H1 (cell line): ENCODE data around the gene PBX3.

Source experiments
- CTCF ChIP-seq, 3 experiments: IDR thresholded peaks; 1 replicate in 2 of 3; 2 replicates in 1 of 3; pipeline versions ENCODE4 v1.5.1 to v1.6.1; 2011; ENCODE audit warnings: low read length in 3 of 3, mild to moderate bottlenecking in 3 of 3, inconsistent platforms in 2 of 3, low read depth in 1 of 3, moderate library complexity in 1 of 3; ENCODE audit not compliant: insufficient read depth in 1 of 3; ENCODE audit errors: control extremely low read depth in 1 of 3
- EGR1 ChIP-seq: IDR thresholded peaks from 2 replicates; pipeline ENCODE4 v1.6.1; 2011; ENCODE audit warnings: low read depth, low read length, borderline replicate concordance
- EZH2 ChIP-seq: fragments of 200-600 bp; sonication (generic); IDR thresholded peaks from 2 replicates; pipeline ENCODE4 v1.7.1; 2012; ENCODE audit warnings: low read depth, mild to moderate bottlenecking, moderate library complexity, low read length, inconsistent platforms; ENCODE audit not compliant: severe bottlenecking
- FOSL1 ChIP-seq: IDR thresholded peaks from 2 replicates; pipeline ENCODE4 v1.6.1; 2011; ENCODE audit warnings: mild to moderate bottlenecking, low read depth, low read length, moderate library complexity; ENCODE audit not compliant: insufficient read depth
- JUN ChIP-seq: IDR thresholded peaks from 2 replicates; pipeline ENCODE4 v1.6.1; 2011; ENCODE audit warnings: low read depth, mild to moderate bottlenecking, improper control_type of control experiment, low read length
- MAFK ChIP-seq: IDR thresholded peaks from 2 replicates; pipeline ENCODE4 v1.6.1; 2012; ENCODE audit warnings: low read depth, mild to moderate bottlenecking, improper control_type of control experiment, low read length
- POLR2AphosphoS5 ChIP-seq: IDR thresholded peaks from 2 replicates; pipeline ENCODE4 v1.6.1; 2011; ENCODE audit warnings: low read depth, low read length
- RFX5 ChIP-seq: IDR thresholded peaks from 2 replicates; pipeline ENCODE4 v1.6.1; 2011; ENCODE audit warnings: low read depth, low read length, improper control_type of control experiment, borderline replicate concordance
- SUZ12 ChIP-seq: fragments of 200-600 bp; sonication (generic); IDR thresholded peaks from 2 replicates; pipeline ENCODE4 v1.6.1; 2012; ENCODE audit warnings: mild to moderate bottlenecking, inconsistent platforms, low read length, moderate library complexity, mixed read lengths
- TEAD4 ChIP-seq: IDR thresholded peaks from 2 replicates; pipeline ENCODE4 v1.6.1; 2012; ENCODE audit warnings: low read depth, low read length, inconsistent platforms, mixed read lengths
- YY1 ChIP-seq: IDR thresholded peaks from 2 replicates; pipeline ENCODE4 v1.6.1; 2011; ENCODE audit warnings: low read depth, mild to moderate bottlenecking, low read length
- TF ChIP-seq, protein P1 (sequence below): IDR thresholded peaks from 2 replicates; pipeline ENCODE4 v1.6.1; 2012; ENCODE audit warnings: inconsistent platforms

GRCh38 chr9:125811002-125811401 is 63.8 kb downstream of the PBX3 start:
- TF ChIP-seq, protein P1, sequence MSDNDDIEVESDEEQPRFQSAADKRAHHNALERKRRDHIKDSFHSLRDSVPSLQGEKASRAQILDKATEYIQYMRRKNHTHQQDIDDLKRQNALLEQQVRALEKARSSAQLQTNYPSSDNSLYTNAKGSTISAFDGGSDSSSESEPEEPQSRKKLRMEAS: no peak
- no peak for TF ChIP-seq JUN
- no peak for TF ChIP-seq EGR1
- TF ChIP-seq FOSL1: no peak
- TF ChIP-seq POLR2AphosphoS5: no peak
- no peak for TF ChIP-seq YY1
- TF ChIP-seq SUZ12: no peak
- TF ChIP-seq CTCF (IDR thresholded peaks at IDR 0.05; ENCODE audit: control extremely low read depth in 1 of 3, insufficient read depth in 1 of 3, low read depth in 1 of 3, low read length in 3 of 3): no peak
- TF ChIP-seq MAFK: no peak
- TF ChIP-seq TEAD4: no peak
- TF ChIP-seq RFX5: no peak
- no peak for TF ChIP-seq EZH2
